SK-N-SH (cell line): ENCODE measurements around the gene KRTAP10-5. TPM values are rescaled to one million over a fixed set of nuclear protein-coding genes. Genes with fewer than 3 reads are reported as not detected.
"Not testable (repeated sequence)": the region's sequence is repeated elsewhere in the genome, so short reads cannot be mapped to it uniquely, and the experiment has no call there.

ENCODE experiments used
- CTCF ChIA-PET: fragments of 300-600, 350-600 bp; formaldehyde crosslinking; extraction: SDS; loops from one replicate; lab custom pipeline; 2021; lab: Yijun Ruan, JAX
- POLR2A ChIA-PET: fragments of 350-600 bp; sonication (Branson Sonifier 250); formaldehyde crosslinking; extraction: SDS; loops from one replicate; lab custom pipeline; 2020; ENCODE audit warnings: antibody characterized with exemption, inconsistent platforms; lab: Yijun Ruan, JAX
- DNase-seq: peaks from one replicate; pipeline ENCODE4 v3.0.0; 2012
- H2AFZ ChIP-seq: fragments of 200-600 bp; sonication (generic); 2 replicates; pipeline ENCODE4 v1.8.1; 2016; ENCODE audit warnings: antibody characterized with exemption, mild to moderate bottlenecking, low read depth
- H3F3A ChIP-seq: fragments of 200-600 bp; sonication (generic); replicated peaks from 2 replicates; pipeline ENCODE3; 2016; ENCODE audit warnings: antibody characterized with exemption, mild to moderate bottlenecking; ENCODE audit not compliant: insufficient read depth
- H3K27ac ChIP-seq, 2 experiments: fragments of 200-500 bp in 1 of 2; fragments of 200-600 bp in 1 of 2; sonication (Bioruptor generic) in 1 of 2; sonication (generic), shearing (Covaris generic) in 1 of 2; 2 replicates each; pipeline versions ENCODE4 v1.5.1 to v1.6.1; 2014 to 2016; ENCODE audit warnings: low read depth in 2 of 2, inconsistent platforms in 1 of 2, low read length in 1 of 2, mild to moderate bottlenecking in 1 of 2, mixed read lengths in 1 of 2
- H3K27me3 ChIP-seq: fragments of 200-600 bp; sonication (generic), shearing (Covaris generic); 2 replicates; pipeline ENCODE4 v1.6.1; 2016; ENCODE audit warnings: mixed run types; ENCODE audit not compliant: insufficient read depth
- H3K36me3 ChIP-seq, 2 experiments: fragments of 200-500 bp in 1 of 2; fragments of 200-600 bp in 1 of 2; sonication (Bioruptor generic) in 1 of 2; sonication (generic) in 1 of 2; replicated peaks in 1 of 2; 2 replicates each; pipeline versions ENCODE3 to v1.5.1; 2014 to 2016; ENCODE audit warnings: low read length in 1 of 2, mild to moderate bottlenecking in 1 of 2; ENCODE audit not compliant: insufficient read depth in 2 of 2, control insufficient read depth in 1 of 2
- H3K4me1 ChIP-seq, 2 experiments: fragments of 200-500 bp in 1 of 2; fragments of 200-600 bp in 1 of 2; sonication (Bioruptor generic) in 1 of 2; sonication (generic), shearing (Covaris generic) in 1 of 2; 2 replicates each; pipeline versions ENCODE4 v1.5.1 to v1.6.1; 2014 to 2016; ENCODE audit warnings: low read depth in 1 of 2, low read length in 1 of 2, mixed run types in 1 of 2; ENCODE audit not compliant: insufficient read depth in 2 of 2, control insufficient read depth in 1 of 2
- H3K4me2 ChIP-seq: fragments of 200-600 bp; sonication (generic), shearing (Covaris generic); 2 replicates; pipeline ENCODE4 v1.6.1; 2017; ENCODE audit warnings: mixed run types
- H3K4me3 ChIP-seq, 2 experiments: fragments of 200-500 bp in 1 of 2; fragments of 200-600 bp in 1 of 2; sonication (Bioruptor generic) in 1 of 2; sonication (generic), shearing (Covaris generic) in 1 of 2; 2 replicates each; pipeline versions ENCODE4 v1.5.1 to v1.8.1; 2014 to 2016; ENCODE audit warnings: low read depth in 2 of 2, inconsistent platforms in 1 of 2, low read length in 1 of 2, mild to moderate bottlenecking in 1 of 2, mixed read lengths in 1 of 2, moderate library complexity in 1 of 2
- H3K79me2 ChIP-seq: fragments of 200-600 bp; sonication (generic); 2 replicates; pipeline ENCODE4 v1.8.1; 2017; ENCODE audit warnings: mild to moderate bottlenecking; ENCODE audit not compliant: insufficient read depth
- H3K9ac ChIP-seq: fragments of 200-600 bp; sonication (generic); 2 replicates; pipeline ENCODE4 v1.6.1; 2017; ENCODE audit warnings: mixed run types
- H3K9me2 ChIP-seq: fragments of 200-600 bp; sonication (generic); 2 replicates; pipeline ENCODE4 v1.6.1; 2017; ENCODE audit warnings: mixed run types
- H3K9me3 ChIP-seq: fragments of 200-600 bp; sonication (generic); 2 replicates; pipeline ENCODE4 v1.6.1; 2017; ENCODE audit warnings: mixed run types, mild to moderate bottlenecking, moderate library complexity
- H4K20me1 ChIP-seq: fragments of 200-600 bp; sonication (generic); 2 replicates; pipeline ENCODE4 v1.6.1; 2017; ENCODE audit warnings: mild to moderate bottlenecking, mixed run types; ENCODE audit not compliant: insufficient read depth
- CHD2 ChIP-seq: fragments of 150-350 bp; IDR thresholded peaks from 2 replicates; pipeline ENCODE4 v1.6.1; 2018; ENCODE audit warnings: low read length; ENCODE audit not compliant: partially characterized antibody
- RCOR1 ChIP-seq: fragments of 150-350 bp; IDR thresholded peaks from 2 replicates; pipeline ENCODE4 v1.6.1; 2017; ENCODE audit warnings: antibody characterized with exemption, low read length
- REST ChIP-seq: IDR thresholded peaks from 2 replicates; pipeline ENCODE4 v1.6.1; 2012; ENCODE audit warnings: mild to moderate bottlenecking, low read depth, low read length, moderate library complexity
- RFX5 ChIP-seq: IDR thresholded peaks from 2 replicates; pipeline ENCODE4 v1.6.1; 2012; ENCODE audit warnings: mild to moderate bottlenecking, improper control_type of control experiment, low read length
- TCF12 ChIP-seq: IDR thresholded peaks from 2 replicates; pipeline ENCODE4 v1.4.0; 2012
- USF1 ChIP-seq: IDR thresholded peaks from 2 replicates; pipeline ENCODE4 v1.4.0; 2012; ENCODE audit warnings: low read depth, borderline replicate concordance
- YY1 ChIP-seq: IDR thresholded peaks from 2 replicates; pipeline ENCODE4 v1.4.0; 2012; ENCODE audit warnings: low read depth, mild to moderate bottlenecking
- WGBS: methylation state at CpG from one replicate; pipeline ENCODE4 v1.1.6; 2017; ENCODE audit warnings: low lambda C conversion rate; 5-methylcytosine and 5-hydroxymethylcytosine counted together
- polyA plus RNA-seq, 3 experiments: library from polyadenylated mRNA; depleted of rRNA; stranded (reverse); fragments of >200 nt; gene quantifications; 2 replicates each; pipeline ENCODE4 v1.2.3, GENCODE V29; 2012

The KRTAP10-5 gene
- polyA plus RNA-seq, 1 of the 3 experiments (the other 2 are of a cell fraction) = not detected

DNA sequence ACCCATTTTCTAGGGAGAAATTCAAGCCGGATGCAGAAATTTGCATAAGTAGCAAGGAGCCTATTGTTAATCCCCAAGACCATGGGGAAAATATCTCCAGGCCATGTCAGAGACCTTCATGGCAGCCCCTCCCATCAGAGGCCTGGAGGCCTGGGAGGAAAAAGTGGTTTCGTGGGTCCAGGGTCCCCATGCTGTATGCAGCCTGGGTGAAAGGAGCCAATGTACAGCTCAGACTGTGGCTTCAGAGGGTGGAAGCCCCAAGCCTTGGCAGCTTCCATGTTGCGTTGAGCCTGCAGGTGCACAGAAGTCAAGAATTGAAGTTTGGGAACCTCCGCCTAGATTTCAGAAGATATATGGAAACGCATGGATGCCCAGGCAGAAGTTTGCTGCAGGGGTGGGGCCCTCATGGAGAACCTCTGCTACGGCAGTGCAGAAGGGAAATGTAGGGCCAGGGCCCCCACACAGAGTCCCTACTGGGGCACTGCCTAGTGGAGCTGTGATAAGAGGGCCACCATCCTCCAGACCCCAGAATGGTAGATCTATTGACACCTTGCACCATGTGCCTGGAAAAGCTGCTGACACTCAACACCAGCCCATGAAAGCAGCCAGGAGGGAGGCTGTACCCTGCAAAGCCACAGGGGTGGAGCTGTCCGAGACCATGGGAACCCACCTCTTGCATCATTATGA lies 29.9 kb upstream of the KRTAP10-5 start:
- H3K36me3 ChIP-seq, H2AFZ ChIP-seq, H3K9me3 ChIP-seq, H3K9me2 ChIP-seq, POLR2A ChIA-PET, H3K4me3 ChIP-seq, H3K79me2 ChIP-seq, H4K20me1 ChIP-seq, H3K4me1 ChIP-seq, DNase-seq, H3K27ac ChIP-seq, H3K9ac ChIP-seq, H3K4me2 ChIP-seq, CTCF ChIA-PET, H3F3A ChIP-seq: not testable (repeated sequence)
- 34% methylated on average over 6 of the region's 7 CpGs for whole genome bisulfite sequencing
- peaks cover 29% of the 10 kb centered on the region for H3K27me3 ChIP-seq

DNA sequence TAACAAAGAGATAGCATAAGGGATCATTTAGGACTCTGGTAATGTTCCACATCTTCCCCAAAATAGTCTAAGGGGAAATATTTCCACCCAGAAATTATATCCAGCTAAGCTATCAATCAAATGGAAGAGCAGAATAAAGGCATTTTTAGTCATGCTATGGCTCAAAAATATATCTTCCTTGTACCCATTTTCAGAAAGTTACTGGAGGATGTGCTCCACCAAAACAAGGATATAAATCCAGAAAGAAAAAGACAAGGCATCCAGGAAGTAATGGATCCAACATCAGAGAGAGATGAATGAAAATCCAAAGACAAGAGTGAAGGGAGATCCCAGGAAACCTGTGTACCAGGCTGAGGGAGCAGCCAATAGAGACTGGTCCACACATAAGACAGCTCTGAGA lies 28.8 kb upstream of the KRTAP10-5 start:
- Histone ChIP-seq H3K9ac (no peak overlapping the region), H3F3A (no peaks in the 10 kb centered on the region), H3K4me2 (no peak overlapping the region)
- POLR2A ChIA-PET = no interaction called here
- TF ChIP-seq TCF12 = no peak
- no peak for TF ChIP-seq CHD2
- TF ChIP-seq YY1 = no peak
- no peak for TF ChIP-seq RFX5
- TF ChIP-seq RCOR1 = no peak
- TF ChIP-seq REST = no peak
- TF ChIP-seq USF1 = no peak
- TF ChIP-seq, all 33 proteins: peak for 0
- no peak overlapping the region for H3K27ac ChIP-seq
- H3K79me2 ChIP-seq = no peaks in the 10 kb centered on the region
- CTCF ChIA-PET = interaction anchor here (1.1 kb wide), 1 partner anchor 12 kb away, joined by 3 read pairs; no protein-coding TSS in a partner anchor
- H4K20me1 ChIP-seq = no peaks in the 10 kb centered on the region
- no peak for DNase-seq
- H3K9me3 ChIP-seq = no peaks in the 10 kb centered on the region
- H3K9me2 ChIP-seq = no peaks in the 10 kb centered on the region
- H3K36me3 ChIP-seq = no peaks in the 10 kb centered on the region
- no peak overlapping the region for H3K4me3 ChIP-seq
- peaks cover 18% of the 10 kb centered on the region for H3K27me3 ChIP-seq
- no peak overlapping the region for H2AFZ ChIP-seq
- no peaks in the 10 kb centered on the region for H3K4me1 ChIP-seq
